ENCODE results near the gene ADRB1. TPM values are rescaled to one million over a fixed set of nuclear protein-coding genes. Genes with fewer than 3 reads are reported as not detected.

ADRB1 gene
- polyA plus RNA-seq, 1 experiment: not detected

DNA sequence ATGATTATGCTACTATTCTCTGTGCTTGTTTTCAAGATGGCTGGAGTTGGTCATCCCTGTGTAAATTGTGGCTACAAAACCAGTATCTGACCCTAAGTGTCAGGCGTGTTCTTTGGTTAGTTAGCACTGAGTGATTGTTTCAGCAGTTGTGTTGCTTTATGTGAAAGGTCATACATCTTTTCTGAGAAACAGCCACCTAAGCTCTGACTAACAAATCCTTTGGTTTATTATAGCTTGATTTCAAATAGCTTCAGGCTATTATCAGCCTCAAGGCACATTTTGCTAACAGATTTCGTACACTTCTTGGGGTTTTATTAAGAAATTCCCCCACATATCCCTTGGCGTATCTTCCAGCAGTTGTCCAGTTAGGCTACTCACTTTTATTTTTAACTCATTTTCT lies 4.8 kb upstream of the ADRB1 start:
- POLR2A ChIA-PET: no interaction called here
- CTCF ChIA-PET: no interaction called here

DNA sequence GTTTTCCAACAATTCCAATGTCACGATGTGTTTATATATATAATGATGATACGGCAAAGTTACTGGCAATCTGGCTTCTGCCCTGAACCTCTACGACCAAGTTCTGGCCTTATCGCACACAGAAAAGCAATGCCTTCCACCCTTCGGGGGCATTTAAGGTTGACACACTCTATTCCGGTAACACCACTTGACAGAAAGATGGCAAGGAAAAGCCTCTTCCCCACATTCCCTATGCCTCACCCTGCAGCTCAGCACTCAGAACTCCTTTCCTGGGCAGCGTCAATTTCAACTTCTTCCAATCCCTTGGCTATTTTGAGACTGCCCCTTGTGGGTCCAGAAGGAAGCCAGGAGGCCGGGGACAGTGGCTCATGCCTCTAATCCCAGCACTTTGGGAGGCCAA lies 2.5 kb upstream of the ADRB1 start:
- H3K27ac ChIP-seq (ENCODE audit: low read depth, low read length): no peak overlapping the region
- peaks cover 47% of the 10 kb centered on the region for H3K27me3 ChIP-seq (ENCODE audit: control insufficient read depth, insufficient read depth, low read length)
- POLR2A ChIA-PET: no interaction called here
- H3K4me3 ChIP-seq (ENCODE audit: low read depth, low read length): no peak overlapping the region
- TF ChIP-seq, protein P1, sequence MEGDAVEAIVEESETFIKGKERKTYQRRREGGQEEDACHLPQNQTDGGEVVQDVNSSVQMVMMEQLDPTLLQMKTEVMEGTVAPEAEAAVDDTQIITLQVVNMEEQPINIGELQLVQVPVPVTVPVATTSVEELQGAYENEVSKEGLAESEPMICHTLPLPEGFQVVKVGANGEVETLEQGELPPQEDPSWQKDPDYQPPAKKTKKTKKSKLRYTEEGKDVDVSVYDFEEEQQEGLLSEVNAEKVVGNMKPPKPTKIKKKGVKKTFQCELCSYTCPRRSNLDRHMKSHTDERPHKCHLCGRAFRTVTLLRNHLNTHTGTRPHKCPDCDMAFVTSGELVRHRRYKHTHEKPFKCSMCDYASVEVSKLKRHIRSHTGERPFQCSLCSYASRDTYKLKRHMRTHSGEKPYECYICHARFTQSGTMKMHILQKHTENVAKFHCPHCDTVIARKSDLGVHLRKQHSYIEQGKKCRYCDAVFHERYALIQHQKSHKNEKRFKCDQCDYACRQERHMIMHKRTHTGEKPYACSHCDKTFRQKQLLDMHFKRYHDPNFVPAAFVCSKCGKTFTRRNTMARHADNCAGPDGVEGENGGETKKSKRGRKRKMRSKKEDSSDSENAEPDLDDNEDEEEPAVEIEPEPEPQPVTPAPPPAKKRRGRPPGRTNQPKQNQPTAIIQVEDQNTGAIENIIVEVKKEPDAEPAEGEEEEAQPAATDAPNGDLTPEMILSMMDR (IDR thresholded peaks at IDR 0.05; ENCODE audit: low read depth, low read length): no peak
- no peak for DNase-seq (ENCODE audit: low read depth, low spot score)
- H3K9me3 ChIP-seq (ENCODE audit: control insufficient read depth, insufficient read depth, low read length): peaks cover 5% of the 10 kb centered on the region; the same call in 1 of the 2 replicates
- CTCF ChIA-PET: no interaction called here

More for the DNA sequence above, 4.8 kb upstream of the ADRB1 start:
- no peaks in the 10 kb centered on the region for H3K9me3 ChIP-seq (ENCODE audit: control insufficient read depth, insufficient read depth, low read length)
- TF ChIP-seq, protein P1 (IDR thresholded peaks at IDR 0.05; ENCODE audit: low read depth, low read length): no peak
- no peak for DNase-seq (ENCODE audit: low read depth, low spot score)
- H3K27me3 ChIP-seq (ENCODE audit: control insufficient read depth, insufficient read depth, low read length): peaks cover 35% of the 10 kb centered on the region
- H3K4me3 ChIP-seq (ENCODE audit: low read depth, low read length): no peak overlapping the region
- H3K27ac ChIP-seq (ENCODE audit: low read depth, low read length): no peak overlapping the region

DNA sequence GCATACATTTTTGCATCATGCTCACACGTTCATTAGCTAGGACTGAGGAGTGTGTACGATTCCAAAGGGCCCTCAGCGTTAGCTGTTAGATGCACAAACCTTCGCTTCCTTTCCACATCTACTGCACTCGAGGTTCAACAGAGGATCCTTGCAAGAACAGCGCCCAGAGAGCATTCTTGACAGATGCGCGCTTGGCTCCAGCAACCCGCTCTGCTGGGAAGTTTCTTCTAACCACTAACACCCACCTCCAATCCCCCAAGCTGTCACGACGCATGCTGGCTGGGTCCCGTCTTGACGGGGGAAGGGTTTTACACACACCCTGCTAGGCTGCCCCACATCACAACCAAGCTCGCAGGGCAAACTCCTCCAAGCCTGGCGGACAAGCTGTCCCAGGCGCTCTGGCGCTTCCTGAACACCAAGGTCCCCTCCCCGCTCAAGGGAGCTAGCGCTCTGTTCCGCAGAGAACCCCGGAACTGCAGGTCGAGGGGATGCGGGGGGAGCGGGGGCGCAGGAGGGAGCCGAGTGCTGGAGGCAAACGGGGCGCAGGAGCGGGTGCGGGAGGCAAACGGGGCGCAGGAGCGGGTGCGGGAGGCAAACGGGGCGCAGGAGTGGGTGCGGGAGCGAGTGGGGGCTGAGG lies 653 bp upstream of the ADRB1 start:
- TF ChIP-seq, protein P1 (IDR thresholded peaks at IDR 0.05; ENCODE audit: low read depth, low read length): no peak
- 0 out of 2 replicates have a peak overlapping the region, but pooled peaks have one; percentile 4 for H3K4me3 ChIP-seq (ENCODE audit: low read depth, low read length)
- H3K9me3 ChIP-seq (ENCODE audit: control insufficient read depth, insufficient read depth, low read length): peaks cover 5% of the 10 kb centered on the region; the same call in 1 of the 2 replicates
- ChIA-PET CTCF (interaction anchor here (0.7 kb wide), 1 partner anchor 263 kb away, joined by 9 read pairs; no protein-coding TSS in a partner anchor), POLR2A (interaction anchor here (0.7 kb wide), 1 partner anchor 84 kb away, joined by 3 read pairs; no protein-coding TSS in a partner anchor)
- no peak for DNase-seq (ENCODE audit: low read depth, low spot score)
- no peak overlapping the region for H3K27ac ChIP-seq (ENCODE audit: low read depth, low read length)
- H3K27me3 ChIP-seq (ENCODE audit: control insufficient read depth, insufficient read depth, low read length): peaks cover 57% of the 10 kb centered on the region

DNA sequence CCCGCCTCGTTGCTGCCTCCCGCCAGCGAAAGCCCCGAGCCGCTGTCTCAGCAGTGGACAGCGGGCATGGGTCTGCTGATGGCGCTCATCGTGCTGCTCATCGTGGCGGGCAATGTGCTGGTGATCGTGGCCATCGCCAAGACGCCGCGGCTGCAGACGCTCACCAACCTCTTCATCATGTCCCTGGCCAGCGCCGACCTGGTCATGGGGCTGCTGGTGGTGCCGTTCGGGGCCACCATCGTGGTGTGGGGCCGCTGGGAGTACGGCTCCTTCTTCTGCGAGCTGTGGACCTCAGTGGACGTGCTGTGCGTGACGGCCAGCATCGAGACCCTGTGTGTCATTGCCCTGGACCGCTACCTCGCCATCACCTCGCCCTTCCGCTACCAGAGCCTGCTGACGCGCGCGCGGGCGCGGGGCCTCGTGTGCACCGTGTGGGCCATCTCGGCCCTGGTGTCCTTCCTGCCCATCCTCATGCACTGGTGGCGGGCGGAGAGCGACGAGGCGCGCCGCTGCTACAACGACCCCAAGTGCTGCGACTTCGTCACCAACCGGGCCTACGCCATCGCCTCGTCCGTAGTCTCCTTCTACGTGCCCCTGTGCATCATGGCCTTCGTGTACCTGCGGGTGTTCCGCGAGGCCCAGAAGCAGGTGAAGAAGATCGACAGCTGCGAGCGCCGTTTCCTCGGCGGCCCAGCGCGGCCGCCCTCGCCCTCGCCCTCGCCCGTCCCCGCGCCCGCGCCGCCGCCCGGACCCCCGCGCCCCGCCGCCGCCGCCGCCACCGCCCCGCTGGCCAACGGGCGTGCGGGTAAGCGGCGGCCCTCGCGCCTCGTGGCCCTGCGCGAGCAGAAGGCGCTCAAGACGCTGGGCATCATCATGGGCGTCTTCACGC lies 825 bp downstream of the ADRB1 start:
- H3K27me3 ChIP-seq (ENCODE audit: control insufficient read depth, insufficient read depth, low read length): peaks cover 61% of the 10 kb centered on the region

More for the DNA sequence above, 825 bp downstream of the ADRB1 start:
- Histone ChIP-seq H3K4me3 (ENCODE audit: low read depth, low read length) (no peak overlapping the region), H3K9me3 (ENCODE audit: control insufficient read depth, insufficient read depth, low read length) (peaks cover 5% of the 10 kb centered on the region; the same call in 1 of the 2 replicates), H3K27ac (ENCODE audit: low read depth, low read length) (no peak overlapping the region)
- POLR2A ChIA-PET: no interaction called here
- TF ChIP-seq, protein P1 (IDR thresholded peaks at IDR 0.05; ENCODE audit: low read depth, low read length): no peak
- CTCF ChIA-PET: no interaction called here
- no peak for DNase-seq (ENCODE audit: low read depth, low spot score)
